Kidney (tissue), 14 donors: ENCODE results near the gene HTRA3. TPM values are rescaled to one million over a fixed set of nuclear protein-coding genes. Genes with fewer than 3 reads are reported as not detected.

Source experiments
- DNase-seq, 5 donors: peaks; one replicate each; pipeline ENCODE4 v3.0.0-alpha.2; 2013 to 2020
- FAIRE-seq: peaks from 2 replicates; lab custom pipeline; 2012; peaks lifted over from hg19 to GRCh38; lab: Jason Lieb, UNC
- H3K27ac ChIP-seq, 2 donors: one replicate each; pipeline ENCODE4 v1.7.0; 2013; ENCODE audit warnings: low read depth in 2 of 2, low read length in 2 of 2, inconsistent platforms in 1 of 2
- H3K27me3 ChIP-seq: one replicate; pipeline ENCODE4 v1.7.1; 2013; ENCODE audit warnings: low read length, inconsistent platforms; ENCODE audit not compliant: control insufficient read depth, insufficient read depth
- H3K36me3 ChIP-seq, 3 donors: one replicate each; pipeline versions ENCODE4 v1.7.0 to v1.7.1; 2013; ENCODE audit warnings: low read length in 3 of 3, control low read depth in 1 of 3, inconsistent platforms in 1 of 3; ENCODE audit not compliant: insufficient read depth in 3 of 3, control insufficient read depth in 2 of 3
- H3K4me1 ChIP-seq, 3 donors: one replicate each; pipeline versions ENCODE4 v1.7.0 to v1.7.1; 2013; ENCODE audit warnings: low read length in 3 of 3, inconsistent platforms in 1 of 3, low read depth in 1 of 3; ENCODE audit not compliant: control insufficient read depth in 2 of 3, insufficient read depth in 2 of 3
- H3K4me3 ChIP-seq, 3 donors: one replicate each; pipeline versions ENCODE4 v1.7.0 to v1.8.1; 2013; ENCODE audit warnings: low read length in 3 of 3, control low read depth in 1 of 3, inconsistent platforms in 1 of 3
- H3K9ac ChIP-seq, 3 donors: one replicate each; pipeline versions ENCODE4 v1.7.0 to v1.7.1; 2013; ENCODE audit warnings: low read length in 3 of 3, control low read depth in 1 of 3, inconsistent platforms in 1 of 3
- H3K9me3 ChIP-seq, 3 donors: one replicate each; pipeline versions ENCODE4 v1.7.0 to v1.7.1; 2013; ENCODE audit warnings: low read length in 3 of 3, control low read depth in 1 of 3, inconsistent platforms in 1 of 3; ENCODE audit not compliant: control insufficient read depth in 2 of 3, insufficient read depth in 1 of 3
- intact Hi-C: fragments of 100-400 bp; cut with DNase I; formaldehyde crosslinking; loops from one replicate; pipeline ENCODE4 v1.11.1; 2022
- polyA plus RNA-seq: library from polyadenylated mRNA; stranded (reverse); fragments of 350-450 nt; fragmentation: Illumina TruSeq; extraction: RNeasy Lipid Tissue Mini Kit (QIAGEN cat#74804); gene quantifications from one replicate; pipeline ENCODE4 v1.2.3, GENCODE V29; 2014; ENCODE audit warnings: low read depth, low replicate concordance; ENCODE audit not compliant: insufficient read depth
- total RNA-seq: library from RNA; stranded (reverse); fragmentation: NEBNext Ultra II Directional; extraction: Animal tissue kit (Norgen Biotek cat#: 25700); gene quantifications from one replicate; pipeline ENCODE4 v1.2.1, GENCODE V29; 2021
- TF ChIP-seq, protein P1 (sequence below): IDR thresholded peaks from 3 replicates; pipeline ENCODE4 v1.5.1; 2012; ENCODE audit warnings: mild to moderate bottlenecking, moderate library complexity, borderline replicate concordance; ENCODE audit not compliant: insufficient read depth; ENCODE audit errors: extremely low read depth
- donor health status: control.
- donor health status: control.
- donor health status: control.
- donor health status: control.
- donor health status: control.
- donor health status: DM: yes; HTN: yes; CAD: no.
- donor health status: Normal renal cell carcinoma (clear cell type).

HTRA3 gene
- total and polyA plus RNA-seq, 2 donors from 2014 or later: 1.7 to 6.5 TPM

DNA sequence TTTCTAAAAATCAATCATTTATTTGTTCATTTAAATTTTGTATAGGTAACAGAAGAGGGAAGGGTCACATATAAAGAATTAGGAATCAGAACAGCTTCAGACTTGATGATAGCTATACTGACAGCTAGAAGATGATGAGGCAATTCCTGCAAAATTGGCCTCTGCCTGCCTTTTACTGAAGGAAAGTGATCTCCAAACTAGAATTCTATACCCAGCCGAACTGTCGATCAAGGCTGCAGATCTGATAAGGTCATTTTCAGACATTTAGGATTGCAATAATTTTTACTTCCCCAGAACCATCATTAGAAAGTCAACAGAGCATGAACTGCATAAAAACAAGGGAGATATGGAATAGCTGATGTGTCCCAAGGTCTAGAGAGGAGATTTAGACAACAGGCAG is 66.3 kb downstream of the HTRA3 start:
- intact Hi-C loops: no loop called here
- H3K9ac ChIP-seq: no peak overlapping the region
- H3K9me3 ChIP-seq: no peaks in the 10 kb centered on the region
- FAIRE-seq (no peak), DNase-seq (no peak)
- no peak overlapping the region for H3K4me3 ChIP-seq
- TF ChIP-seq, protein P1, sequence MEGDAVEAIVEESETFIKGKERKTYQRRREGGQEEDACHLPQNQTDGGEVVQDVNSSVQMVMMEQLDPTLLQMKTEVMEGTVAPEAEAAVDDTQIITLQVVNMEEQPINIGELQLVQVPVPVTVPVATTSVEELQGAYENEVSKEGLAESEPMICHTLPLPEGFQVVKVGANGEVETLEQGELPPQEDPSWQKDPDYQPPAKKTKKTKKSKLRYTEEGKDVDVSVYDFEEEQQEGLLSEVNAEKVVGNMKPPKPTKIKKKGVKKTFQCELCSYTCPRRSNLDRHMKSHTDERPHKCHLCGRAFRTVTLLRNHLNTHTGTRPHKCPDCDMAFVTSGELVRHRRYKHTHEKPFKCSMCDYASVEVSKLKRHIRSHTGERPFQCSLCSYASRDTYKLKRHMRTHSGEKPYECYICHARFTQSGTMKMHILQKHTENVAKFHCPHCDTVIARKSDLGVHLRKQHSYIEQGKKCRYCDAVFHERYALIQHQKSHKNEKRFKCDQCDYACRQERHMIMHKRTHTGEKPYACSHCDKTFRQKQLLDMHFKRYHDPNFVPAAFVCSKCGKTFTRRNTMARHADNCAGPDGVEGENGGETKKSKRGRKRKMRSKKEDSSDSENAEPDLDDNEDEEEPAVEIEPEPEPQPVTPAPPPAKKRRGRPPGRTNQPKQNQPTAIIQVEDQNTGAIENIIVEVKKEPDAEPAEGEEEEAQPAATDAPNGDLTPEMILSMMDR: no peak
- H3K36me3 ChIP-seq: no peaks in the 10 kb centered on the region
- no peak overlapping the region for H3K27ac ChIP-seq
- no peaks in the 10 kb centered on the region for H3K27me3 ChIP-seq
- peaks cover 0 to 13% (median 12%) of the 10 kb centered on the region in 3 donors for H3K4me1 ChIP-seq

DNA sequence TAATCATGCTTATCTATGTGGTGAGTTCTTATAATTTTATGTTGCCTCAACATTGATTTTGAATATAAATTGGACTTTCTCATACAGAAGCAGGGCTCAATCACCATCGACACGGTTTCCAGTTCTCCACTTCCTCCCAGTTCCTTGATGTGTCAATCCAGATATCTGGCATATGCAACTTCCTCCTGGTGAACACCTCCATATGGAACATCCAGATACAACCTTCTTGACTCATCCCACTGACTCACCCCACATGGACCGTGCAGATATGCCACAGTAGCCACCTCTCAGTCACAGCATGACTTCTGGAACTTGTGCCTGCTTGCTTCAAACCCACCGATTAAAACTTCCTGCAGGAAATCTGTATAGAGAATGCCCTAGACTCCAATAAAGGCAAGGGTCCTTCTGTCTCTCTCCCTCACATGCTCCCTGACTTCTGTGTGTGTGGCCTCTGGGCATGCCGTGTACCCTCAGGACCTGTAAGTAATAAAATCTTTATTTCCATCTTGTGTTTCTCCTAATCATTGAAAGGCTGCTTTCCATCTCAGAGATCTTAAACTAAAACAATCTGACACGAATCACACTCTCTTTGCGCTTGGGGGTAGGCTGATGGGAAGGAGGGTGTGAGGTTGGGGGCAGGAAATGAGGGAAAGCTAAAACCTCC is 67.0 kb downstream of the HTRA3 start:
- Histone ChIP-seq H3K4me3 (no peak overlapping the region), H3K4me1 (peaks cover 0 to 16% (median 13%) of the 10 kb centered on the region in 3 donors), H3K27me3 (no peaks in the 10 kb centered on the region), H3K27ac (no peak overlapping the region), H3K9ac (no peak overlapping the region), H3K9me3 (no peaks in the 10 kb centered on the region), H3K36me3 (no peaks in the 10 kb centered on the region)
- TF ChIP-seq, protein P1: no peak
- FAIRE-seq (no peak), DNase-seq (peak in 1 of 5 donors; percentile 5)
- intact Hi-C loops: no loop called here

DNA sequence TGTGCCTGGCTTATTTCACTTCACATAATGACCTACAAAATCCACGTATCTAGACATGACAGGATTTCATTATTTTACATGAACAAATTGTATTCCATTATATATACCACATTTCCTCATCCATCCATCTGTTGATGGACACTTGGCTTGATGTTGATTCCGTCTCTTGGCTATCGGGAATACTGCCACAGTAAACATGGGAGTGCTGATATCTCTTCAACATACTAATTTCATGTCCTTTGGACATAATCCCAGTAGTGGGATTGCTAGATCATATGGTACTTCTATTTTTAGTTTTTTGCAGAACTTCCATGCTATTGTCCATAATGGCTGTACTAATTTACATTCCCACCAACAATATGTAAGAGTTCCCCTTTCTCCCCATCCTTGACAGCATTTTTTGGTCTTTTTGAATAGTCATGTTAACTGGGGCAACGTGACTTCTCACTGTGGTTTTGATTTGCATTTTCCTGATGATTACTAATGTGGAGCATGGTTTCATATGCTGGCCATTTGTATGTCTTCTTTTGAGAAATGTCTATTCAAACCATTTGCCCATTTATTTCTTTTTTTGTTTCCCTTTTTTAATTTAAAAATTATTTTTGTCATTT is 68.9 kb downstream of the HTRA3 start:
- TF ChIP-seq, protein P1: no peak
- Histone ChIP-seq H3K27ac (no peak overlapping the region), H3K4me3 (no peak overlapping the region), H3K4me1 (peaks cover 0 to 22% (median 16%) of the 10 kb centered on the region in 3 donors), H3K9me3 (no peaks in the 10 kb centered on the region), H3K36me3 (no peaks in the 10 kb centered on the region), H3K9ac (no peak overlapping the region), H3K27me3 (no peaks in the 10 kb centered on the region)
- DNase-seq: no peak
- FAIRE-seq: no peak
- intact Hi-C loops: no loop called here
